Measurements from ENCODE around the gene ZMYND11. TPM values are rescaled to one million over a fixed set of nuclear protein-coding genes. Genes with fewer than 3 reads are reported as not detected.

ZMYND11 gene
- total RNA-seq, 1 donor from 2014 or later, result 36.8 TPM

DNA sequence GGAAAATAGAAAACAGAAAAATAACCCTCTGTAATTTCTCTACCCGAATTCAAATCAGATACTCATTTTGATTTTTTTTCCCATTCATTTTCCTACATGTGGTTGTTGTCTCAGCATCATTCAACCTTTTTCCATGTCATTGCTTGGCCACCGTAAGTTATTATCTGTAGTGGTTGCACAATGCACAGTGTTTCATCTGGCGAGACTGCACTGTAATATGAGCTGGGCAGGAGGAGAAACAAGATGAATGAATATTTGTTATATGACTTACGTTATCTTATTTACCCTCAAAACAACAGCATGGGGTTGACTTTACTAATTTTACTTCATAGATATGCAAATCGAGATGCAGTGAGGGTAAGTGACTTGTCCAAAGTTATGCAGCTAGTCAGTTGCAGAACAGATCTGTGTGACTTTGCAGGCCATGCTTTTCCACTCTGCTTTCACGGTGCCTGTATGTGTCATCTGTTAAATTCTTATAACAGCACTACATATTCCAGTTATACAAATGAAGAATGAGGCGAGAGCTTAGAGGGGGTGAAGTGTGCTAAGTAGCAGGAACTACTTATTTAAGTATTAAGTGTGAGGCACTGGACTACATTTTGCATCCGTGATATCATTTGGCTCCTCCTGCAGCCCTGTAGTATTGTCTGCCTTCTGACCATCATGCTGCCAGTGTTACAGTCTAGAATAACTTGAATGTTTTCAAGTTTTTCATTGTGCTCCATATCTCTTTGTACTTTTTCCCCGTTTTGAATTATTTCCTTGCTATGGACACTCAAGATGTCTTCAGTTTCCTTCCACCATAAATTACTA is 56.7 kb downstream of the ZMYND11 start:
- DNase-seq (ENCODE audit: low read depth in 2 of 2), result no peak

DNA sequence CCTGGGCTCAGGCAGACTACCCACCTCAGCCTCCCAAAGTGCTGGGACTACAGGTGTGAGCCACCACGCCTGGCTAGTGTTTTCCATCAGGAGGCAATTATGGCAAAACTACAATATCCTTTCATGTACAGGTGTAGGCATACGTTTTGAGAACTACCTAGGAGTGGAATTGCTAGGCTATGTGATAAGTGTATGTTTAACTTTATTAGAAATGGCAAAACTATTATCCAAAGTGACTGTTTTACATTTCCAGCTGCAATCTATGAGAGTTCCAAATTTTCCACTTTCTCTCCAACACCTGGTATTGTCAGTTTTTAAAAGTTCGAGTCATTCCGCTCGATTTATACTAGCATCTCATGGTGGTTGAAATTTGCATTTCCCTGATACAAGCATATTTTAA is 59.0 kb downstream of the ZMYND11 start:
- DNase-seq (ENCODE audit: low read depth in 2 of 2), result no peak

DNA sequence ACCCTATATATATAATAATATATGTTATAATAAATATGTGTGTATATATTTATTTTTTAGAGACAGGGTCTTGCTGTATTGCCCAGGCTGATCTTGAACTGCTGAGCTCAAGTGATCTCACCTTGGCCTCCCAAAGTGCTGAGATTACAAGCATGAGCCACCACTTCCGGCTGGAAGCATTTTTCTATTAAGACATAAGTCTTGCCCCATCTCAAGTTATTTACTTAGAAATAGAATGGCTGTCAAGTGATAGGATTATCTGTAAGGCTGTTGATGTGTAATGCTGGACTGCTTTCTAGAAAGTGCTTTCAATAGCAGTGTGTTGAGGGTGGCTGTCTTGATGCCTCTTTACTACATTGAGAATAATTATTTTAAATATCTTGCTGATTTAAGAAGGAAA is 65.2 kb downstream of the ZMYND11 start:
- peak in 1 of 2 donors; percentile 23 for DNase-seq (ENCODE audit: low read depth in 2 of 2)

- DNase-seq (ENCODE audit: low read depth in 2 of 2), result peak in 1 of 2 donors; percentile 72
Observed at GRCh38 chr10:201328-201771, 66.1 kb downstream of the ZMYND11 start.

- no peak for DNase-seq (ENCODE audit: low read depth in 2 of 2)
Observed at GRCh38 chr10:208616-209015, 73.4 kb downstream of the ZMYND11 start.

DNA sequence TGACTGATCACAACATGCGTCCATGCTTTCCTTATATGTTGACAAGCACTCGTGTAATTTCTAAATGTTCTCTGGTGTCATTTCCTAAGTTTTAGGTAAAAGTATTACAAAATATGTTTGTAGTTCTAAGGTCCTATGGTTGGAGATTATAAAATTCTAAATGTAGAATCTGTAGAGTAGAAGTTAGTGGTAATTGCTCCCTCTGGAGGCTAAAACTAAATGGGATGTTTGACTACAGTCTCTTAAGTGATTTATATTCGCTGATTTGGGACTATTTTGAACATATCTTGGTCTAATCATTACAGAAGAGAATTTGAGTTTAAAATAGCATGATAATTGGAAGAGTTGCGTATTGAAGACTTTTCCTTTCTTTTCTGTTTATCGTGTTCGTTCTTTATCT is 74.1 kb downstream of the ZMYND11 start:
- peak; percentile 7 to 56 for DNase-seq (ENCODE audit: low read depth in 2 of 2)

DNA sequence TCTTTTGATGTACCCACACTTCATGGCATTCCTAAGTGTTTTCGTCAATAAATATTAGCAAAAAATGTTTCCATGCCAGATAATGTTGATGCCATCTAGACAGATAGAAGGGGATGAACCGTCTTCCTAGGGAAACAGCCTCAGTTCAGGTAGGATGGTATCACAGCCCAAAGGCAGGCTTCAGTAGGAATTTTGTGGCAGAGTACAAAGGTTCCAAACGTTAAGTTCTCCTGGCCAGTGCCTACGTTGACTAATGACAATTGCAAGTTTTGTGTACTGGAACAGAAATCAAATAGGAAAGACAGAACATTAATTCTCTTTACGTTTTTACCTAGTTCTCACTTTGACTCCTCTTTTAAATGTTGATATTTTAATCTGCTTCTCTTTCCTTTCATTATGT is 75.0 kb downstream of the ZMYND11 start:
- no peak for DNase-seq (ENCODE audit: low read depth in 2 of 2)

- DNase-seq (ENCODE audit: low read depth in 2 of 2), result no peak
Observed at GRCh38 chr10:215444-215843, 80.2 kb downstream of the ZMYND11 start.

DNA sequence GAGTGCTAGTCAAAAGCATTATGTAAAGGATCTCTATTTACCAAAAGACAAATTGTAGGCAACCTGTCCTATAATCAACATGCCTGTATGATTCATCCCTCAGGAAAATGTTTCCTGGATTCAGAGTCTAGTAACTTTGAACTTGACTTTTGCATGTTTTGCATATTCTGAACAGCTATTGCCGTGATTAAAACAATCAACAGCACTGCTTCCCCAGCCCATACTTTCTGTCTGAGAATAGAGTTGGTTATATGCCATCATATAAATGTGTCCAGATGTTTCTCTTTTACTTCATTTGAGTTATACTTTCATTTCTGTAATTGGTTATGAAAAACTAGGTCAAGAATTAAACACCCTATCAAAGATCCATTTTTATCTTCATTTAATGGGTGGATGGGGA is 83.5 kb downstream of the ZMYND11 start:
- DNase-seq (ENCODE audit: low read depth in 2 of 2), result peak in 1 of 2 donors; percentile 15

DNA sequence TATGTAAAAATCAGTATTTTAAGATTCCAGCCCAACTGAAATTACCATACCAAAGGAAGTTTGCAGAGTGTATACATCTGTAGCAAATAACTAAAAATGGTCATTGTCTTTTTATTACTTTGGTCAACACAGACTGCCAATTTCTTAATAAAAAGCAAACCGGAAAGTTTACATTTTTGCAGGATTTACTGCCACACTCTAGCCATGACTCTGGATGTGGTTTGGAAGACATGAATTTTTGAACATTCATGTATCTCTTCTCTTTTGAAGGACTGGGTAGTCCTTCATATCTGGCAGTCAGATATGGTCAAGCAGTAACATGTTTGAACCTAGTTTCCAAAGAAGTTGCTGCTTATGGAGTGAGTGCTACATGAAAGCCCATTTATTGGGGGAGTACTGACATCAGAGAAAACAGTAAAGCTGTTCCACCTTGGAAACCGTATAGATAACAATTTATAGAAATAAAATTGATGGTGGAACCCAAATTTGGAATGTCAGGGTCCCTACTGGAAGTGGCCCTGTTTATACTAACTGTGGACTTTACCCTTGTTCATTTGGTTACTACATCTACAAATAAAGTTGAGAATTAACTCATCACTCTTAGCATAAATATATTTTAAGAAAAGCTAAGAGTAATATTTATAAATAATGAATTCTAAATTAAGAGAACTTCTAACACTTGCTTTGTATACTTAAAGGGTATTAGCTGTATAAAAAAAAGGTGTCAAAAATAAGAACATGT is 84.6 kb downstream of the ZMYND11 start:
- DNase-seq (ENCODE audit: low read depth in 2 of 2), result no peak

DNA sequence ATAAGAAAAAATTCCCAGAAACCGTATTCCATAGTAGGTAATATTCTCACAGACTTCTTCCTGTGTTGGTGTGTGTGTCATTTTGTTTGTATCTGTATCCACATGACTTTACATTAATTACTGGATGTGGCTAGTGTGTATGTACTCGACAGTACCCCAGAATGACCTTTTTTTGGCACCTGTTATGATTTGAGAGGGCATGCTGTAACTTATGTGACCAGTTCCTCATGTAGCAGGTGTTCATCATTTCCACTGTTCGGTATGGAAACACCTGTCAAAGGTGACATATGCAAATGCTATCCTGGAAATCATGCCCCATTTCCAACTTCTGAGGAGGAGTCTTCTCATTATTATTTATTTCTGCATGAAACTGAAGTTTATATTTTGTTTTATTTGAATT is 89.3 kb downstream of the ZMYND11 start:
- DNase-seq (ENCODE audit: low read depth in 2 of 2), result no peak

GRCh38 chr10:226018-226417 is 90.8 kb downstream of the ZMYND11 start:
- DNase-seq (ENCODE audit: low read depth in 2 of 2), result no peak

GRCh38 chr10:227014-227413 is 91.8 kb downstream of the ZMYND11 start:
- DNase-seq (ENCODE audit: low read depth in 2 of 2), result no peak

GRCh38 chr10:228366-228765 is 93.1 kb downstream of the ZMYND11 start:
- DNase-seq (ENCODE audit: low read depth in 2 of 2), result no peak

- peak in 1 of 2 donors; percentile 17 for DNase-seq (ENCODE audit: low read depth in 2 of 2)
Observed at GRCh38 chr10:230758-231157, 95.5 kb downstream of the ZMYND11 start.

- DNase-seq (ENCODE audit: low read depth in 2 of 2), result no peak
Observed at GRCh38 chr10:232061-232460, 96.8 kb downstream of the ZMYND11 start.

DNA sequence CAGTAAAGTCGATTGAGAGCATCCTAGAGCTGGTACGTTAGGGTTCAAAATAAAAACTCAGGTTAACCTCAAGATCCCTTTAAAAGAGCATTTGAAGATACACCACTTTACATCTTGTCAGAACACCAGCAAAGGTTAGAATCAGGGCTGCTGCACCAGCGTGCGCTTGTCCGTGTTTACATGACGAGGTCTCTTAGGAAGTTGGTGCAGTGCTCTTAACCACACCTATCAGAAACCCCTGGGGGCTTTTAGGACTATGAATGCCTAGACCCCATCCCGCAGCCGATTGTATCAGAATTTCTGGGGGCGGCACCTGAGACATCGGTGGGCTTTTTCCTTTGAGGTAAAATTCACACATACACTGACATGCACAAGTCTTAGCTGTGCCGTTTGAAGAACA is 97.6 kb downstream of the ZMYND11 start:
- DNase-seq (ENCODE audit: low read depth in 2 of 2), result no peak

DNA sequence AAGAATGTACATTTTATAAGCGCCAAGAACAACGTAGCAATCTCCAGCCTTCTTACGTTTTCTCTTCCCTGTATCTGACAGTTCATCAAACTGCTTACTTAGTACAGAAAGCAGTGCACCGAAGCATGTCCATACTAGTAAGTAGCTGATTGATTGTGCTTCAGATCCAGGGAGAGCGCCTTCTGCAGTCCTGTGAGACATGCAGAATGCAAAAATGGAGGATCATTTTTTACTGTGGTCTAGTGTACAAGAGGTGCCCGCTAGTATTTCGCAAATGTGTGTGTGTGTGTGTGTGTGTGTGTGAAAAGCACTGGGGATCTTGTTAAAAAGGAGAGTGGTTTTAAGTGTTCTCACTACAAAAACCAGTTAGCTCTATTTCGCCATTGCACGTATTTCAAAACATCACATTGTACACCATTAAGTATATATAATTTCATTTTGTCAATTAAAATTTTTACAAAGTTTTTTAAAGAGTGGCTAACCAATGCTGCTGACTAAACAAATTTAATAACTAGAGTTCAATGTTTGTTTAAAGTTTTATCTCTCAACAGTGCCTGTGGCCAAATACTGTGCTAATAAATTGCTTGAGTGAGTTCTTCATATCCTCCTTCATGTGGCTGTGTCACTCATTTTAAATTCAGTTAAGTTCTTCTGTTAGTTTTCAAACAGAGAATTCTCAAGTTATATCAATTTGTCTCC is 99.6 kb downstream of the ZMYND11 start:
- DNase-seq (ENCODE audit: low read depth in 2 of 2), result no peak

GRCh38 chr10:235915-236314 is 100.7 kb downstream of the ZMYND11 start:
- DNase-seq (ENCODE audit: low read depth in 2 of 2), result peak; percentile 11 to 19

GRCh38 chr10:239109-239508 is 103.9 kb downstream of the ZMYND11 start:
- peak in 1 of 2 donors; percentile 24 for DNase-seq (ENCODE audit: low read depth in 2 of 2)

DNA sequence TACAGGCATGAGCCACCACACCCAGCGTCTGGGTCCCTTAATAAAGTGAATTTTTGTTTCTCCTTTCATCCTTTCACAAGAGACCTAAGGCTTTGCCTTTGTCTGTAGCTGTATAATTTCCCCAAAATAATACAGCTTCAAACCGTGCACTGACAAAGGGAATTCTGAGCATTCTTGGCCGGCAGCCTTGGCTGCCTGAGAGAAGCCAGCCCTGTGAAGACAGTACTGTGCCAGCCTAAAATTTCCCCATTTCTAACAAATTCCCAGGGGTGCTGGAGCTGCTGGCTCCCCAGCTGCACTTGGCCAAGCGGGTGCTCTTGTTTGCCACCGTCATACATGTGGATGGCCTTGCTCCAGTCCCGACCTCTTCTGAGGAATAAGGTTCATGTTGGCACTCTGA is 106.2 kb downstream of the ZMYND11 start:
- DNase-seq (ENCODE audit: low read depth in 2 of 2), result no peak

- DNase-seq (ENCODE audit: low read depth in 2 of 2), result no peak
Observed at GRCh38 chr10:241966-242643, 106.8 kb downstream of the ZMYND11 start.

Measured in dermis microvascular lymphatic vessel endothelial cell (primary cell).